GM18498 (cell line): Measurements from ENCODE around the gene PLCG2.
A peak's percentile ranks its signal among the peaks of the same experiment; 100 is the strongest.
"Not testable (repeated sequence)": the region's sequence is repeated elsewhere in the genome, so short reads cannot be mapped to it uniquely, and the experiment has no call there.

Experiments
- ATAC-seq: cut with Tn5 transposase; IDR thresholded peaks from one replicate; pipeline ENCODE4 v1.9.1; 2021; ENCODE audit warnings: mild to moderate bottlenecking, moderate library complexity; ENCODE audit not compliant: unreplicated experiment

PLCG2 gene

GRCh38 chr16:81977335-81977942 lies 198.3 kb downstream of the PLCG2 start:
- ATAC-seq: not testable (repeated sequence)

GRCh38 chr16:81987121-81987520 lies 208.0 kb downstream of the PLCG2 start:
- ATAC-seq: no peak

- ATAC-seq: no peak
These were observed 208.6 kb downstream of the PLCG2 start for GRCh38 chr16:81987706-81988105.

- ATAC-seq: no peak
These were observed 213.8 kb downstream of the PLCG2 start for GRCh38 chr16:81992859-81993258.

- no peak for ATAC-seq
These were observed 215.4 kb downstream of the PLCG2 start for GRCh38 chr16:81994485-81994884.

- ATAC-seq: no peak
These were observed 216.6 kb downstream of the PLCG2 start for GRCh38 chr16:81995651-81996050.

GRCh38 chr16:81996664-81997509 lies 217.8 kb downstream of the PLCG2 start:
- no peak for ATAC-seq

GRCh38 chr16:81997738-81998137 lies 218.6 kb downstream of the PLCG2 start:
- ATAC-seq: no peak

- no peak for ATAC-seq
These were observed 223.7 kb downstream of the PLCG2 start for GRCh38 chr16:82002831-82003230.

- ATAC-seq: no peak
These were observed 225.5 kb downstream of the PLCG2 start for GRCh38 chr16:82004601-82005000.

- no peak for ATAC-seq
These were observed 226.1 kb downstream of the PLCG2 start for GRCh38 chr16:82005027-82005830.

GRCh38 chr16:82006036-82006435 lies 226.9 kb downstream of the PLCG2 start:
- no peak for ATAC-seq

GRCh38 chr16:82007189-82007588 lies 228.1 kb downstream of the PLCG2 start:
- no peak for ATAC-seq

GRCh38 chr16:82008957-82009592 lies 230.0 kb downstream of the PLCG2 start:
- ATAC-seq: no peak

GRCh38 chr16:82009789-82010188 lies 230.7 kb downstream of the PLCG2 start:
- ATAC-seq: not testable (repeated sequence)

- no peak for ATAC-seq
These were observed 231.6 kb downstream of the PLCG2 start for GRCh38 chr16:82010649-82011048.

GRCh38 chr16:82011199-82011641 lies 232.1 kb downstream of the PLCG2 start, which contains the start of gene SDR42E1:
SDR42E1 (minus strand) TSS chr16:82011470; CDS start chr16:82000858, 10,612 bp downstream.
- ATAC-seq: peak; percentile 98
